SK-N-SH (cell line): ENCODE data around the gene ABCC3. TPM values are rescaled to one million over a fixed set of nuclear protein-coding genes. Genes with fewer than 3 reads are reported as not detected.

Experiments used
- CTCF ChIA-PET: fragments of 300-600, 350-600 bp; formaldehyde crosslinking; extraction: SDS; loops from one replicate; lab custom pipeline; 2021; lab: Yijun Ruan, JAX
- POLR2A ChIA-PET: fragments of 350-600 bp; sonication (Branson Sonifier 250); formaldehyde crosslinking; extraction: SDS; loops from one replicate; lab custom pipeline; 2020; ENCODE audit warnings: antibody characterized with exemption, inconsistent platforms; lab: Yijun Ruan, JAX
- DNase-seq: peaks from one replicate; pipeline ENCODE4 v3.0.0; 2012
- H2AFZ ChIP-seq: fragments of 200-600 bp; sonication (generic); 2 replicates; pipeline ENCODE4 v1.8.1; 2016; ENCODE audit warnings: antibody characterized with exemption, mild to moderate bottlenecking, low read depth
- H3F3A ChIP-seq: fragments of 200-600 bp; sonication (generic); replicated peaks from 2 replicates; pipeline ENCODE3; 2016; ENCODE audit warnings: antibody characterized with exemption, mild to moderate bottlenecking; ENCODE audit not compliant: insufficient read depth
- H3K27ac ChIP-seq, 2 experiments: fragments of 200-500 bp in 1 of 2; fragments of 200-600 bp in 1 of 2; sonication (Bioruptor generic) in 1 of 2; sonication (generic), shearing (Covaris generic) in 1 of 2; 2 replicates each; pipeline versions ENCODE4 v1.5.1 to v1.6.1; 2014 to 2016; ENCODE audit warnings: low read depth in 2 of 2, inconsistent platforms in 1 of 2, low read length in 1 of 2, mild to moderate bottlenecking in 1 of 2, mixed read lengths in 1 of 2
- H3K27me3 ChIP-seq: fragments of 200-600 bp; sonication (generic), shearing (Covaris generic); 2 replicates; pipeline ENCODE4 v1.6.1; 2016; ENCODE audit warnings: mixed run types; ENCODE audit not compliant: insufficient read depth
- H3K36me3 ChIP-seq, 2 experiments: fragments of 200-500 bp in 1 of 2; fragments of 200-600 bp in 1 of 2; sonication (Bioruptor generic) in 1 of 2; sonication (generic) in 1 of 2; replicated peaks in 1 of 2; 2 replicates each; pipeline versions ENCODE3 to v1.5.1; 2014 to 2016; ENCODE audit warnings: low read length in 1 of 2, mild to moderate bottlenecking in 1 of 2; ENCODE audit not compliant: insufficient read depth in 2 of 2, control insufficient read depth in 1 of 2
- H3K4me1 ChIP-seq, 2 experiments: fragments of 200-500 bp in 1 of 2; fragments of 200-600 bp in 1 of 2; sonication (Bioruptor generic) in 1 of 2; sonication (generic), shearing (Covaris generic) in 1 of 2; 2 replicates each; pipeline versions ENCODE4 v1.5.1 to v1.6.1; 2014 to 2016; ENCODE audit warnings: low read depth in 1 of 2, low read length in 1 of 2, mixed run types in 1 of 2; ENCODE audit not compliant: insufficient read depth in 2 of 2, control insufficient read depth in 1 of 2
- H3K4me2 ChIP-seq: fragments of 200-600 bp; sonication (generic), shearing (Covaris generic); 2 replicates; pipeline ENCODE4 v1.6.1; 2017; ENCODE audit warnings: mixed run types
- H3K4me3 ChIP-seq, 2 experiments: fragments of 200-500 bp in 1 of 2; fragments of 200-600 bp in 1 of 2; sonication (Bioruptor generic) in 1 of 2; sonication (generic), shearing (Covaris generic) in 1 of 2; 2 replicates each; pipeline versions ENCODE4 v1.5.1 to v1.8.1; 2014 to 2016; ENCODE audit warnings: low read depth in 2 of 2, inconsistent platforms in 1 of 2, low read length in 1 of 2, mild to moderate bottlenecking in 1 of 2, mixed read lengths in 1 of 2, moderate library complexity in 1 of 2
- H3K79me2 ChIP-seq: fragments of 200-600 bp; sonication (generic); 2 replicates; pipeline ENCODE4 v1.8.1; 2017; ENCODE audit warnings: mild to moderate bottlenecking; ENCODE audit not compliant: insufficient read depth
- H3K9ac ChIP-seq: fragments of 200-600 bp; sonication (generic); 2 replicates; pipeline ENCODE4 v1.6.1; 2017; ENCODE audit warnings: mixed run types
- H3K9me2 ChIP-seq: fragments of 200-600 bp; sonication (generic); 2 replicates; pipeline ENCODE4 v1.6.1; 2017; ENCODE audit warnings: mixed run types
- H3K9me3 ChIP-seq: fragments of 200-600 bp; sonication (generic); 2 replicates; pipeline ENCODE4 v1.6.1; 2017; ENCODE audit warnings: mixed run types, mild to moderate bottlenecking, moderate library complexity
- H4K20me1 ChIP-seq: fragments of 200-600 bp; sonication (generic); 2 replicates; pipeline ENCODE4 v1.6.1; 2017; ENCODE audit warnings: mild to moderate bottlenecking, mixed run types; ENCODE audit not compliant: insufficient read depth
- CHD2 ChIP-seq: fragments of 150-350 bp; IDR thresholded peaks from 2 replicates; pipeline ENCODE4 v1.6.1; 2018; ENCODE audit warnings: low read length; ENCODE audit not compliant: partially characterized antibody
- CTCF ChIP-seq: fragments of 200-600 bp; sonication (generic); IDR thresholded peaks from 2 replicates; pipeline ENCODE4 v1.6.1; 2017; ENCODE audit warnings: antibody characterized with exemption, mild to moderate bottlenecking, moderate library complexity
- EZH2phosphoT487 ChIP-seq: fragments of 200-600 bp; sonication (generic); IDR thresholded peaks from 2 replicates; pipeline ENCODE4 v1.6.1; 2017; ENCODE audit warnings: low read depth, mixed run types, mild to moderate bottlenecking, antibody characterized with exemption, moderate library complexity, borderline replicate concordance
- FOSL2 ChIP-seq: IDR thresholded peaks from 2 replicates; pipeline ENCODE4 v1.4.0; 2012; ENCODE audit warnings: low read depth, mild to moderate bottlenecking, moderate library complexity, borderline replicate concordance
- FOXJ3 ChIP-seq: sonication (generic); formaldehyde crosslinking; IDR thresholded peaks from 2 replicates; pipeline ENCODE4 v1.5.1; 2020; ENCODE audit warnings: mild to moderate bottlenecking, missing genetic modification reagents
- GABPA ChIP-seq: IDR thresholded peaks from 2 replicates; pipeline ENCODE4 v1.4.0; 2012; ENCODE audit warnings: low read depth, mild to moderate bottlenecking
- JUND ChIP-seq: IDR thresholded peaks from 2 replicates; pipeline ENCODE4 v1.4.0; 2012
- MEF2A ChIP-seq: IDR thresholded peaks from 2 replicates; pipeline ENCODE4 v1.4.0; 2012; ENCODE audit warnings: low read depth, borderline replicate concordance
- MXI1 ChIP-seq: IDR thresholded peaks from 2 replicates; pipeline ENCODE4 v1.6.1; 2012; ENCODE audit warnings: mild to moderate bottlenecking, low read depth, low read length, improper control_type of control experiment
- PBX3 ChIP-seq: IDR thresholded peaks from 2 replicates; pipeline ENCODE4; 2012
- POLR2AphosphoS5 ChIP-seq: IDR thresholded peaks from 2 replicates; pipeline ENCODE4 v1.6.1; 2012; ENCODE audit warnings: low read depth, low read length
- RCOR1 ChIP-seq: fragments of 150-350 bp; IDR thresholded peaks from 2 replicates; pipeline ENCODE4 v1.6.1; 2017; ENCODE audit warnings: antibody characterized with exemption, low read length
- RFX5 ChIP-seq: IDR thresholded peaks from 2 replicates; pipeline ENCODE4 v1.6.1; 2012; ENCODE audit warnings: mild to moderate bottlenecking, improper control_type of control experiment, low read length
- SMC3 ChIP-seq: IDR thresholded peaks from 2 replicates; pipeline ENCODE4 v1.6.1; 2012; ENCODE audit warnings: low read depth, low read length, improper control_type of control experiment
- TCF12 ChIP-seq: IDR thresholded peaks from 2 replicates; pipeline ENCODE4 v1.4.0; 2012
- TEAD4 ChIP-seq: IDR thresholded peaks from 2 replicates; pipeline ENCODE4 v1.4.0; 2012; ENCODE audit warnings: mild to moderate bottlenecking, borderline replicate concordance; ENCODE audit not compliant: insufficient read depth
- YY1 ChIP-seq: IDR thresholded peaks from 2 replicates; pipeline ENCODE4 v1.4.0; 2012; ENCODE audit warnings: low read depth, mild to moderate bottlenecking
- ZBTB33 ChIP-seq: IDR thresholded peaks from 2 replicates; pipeline ENCODE4 v1.4.0; 2012; ENCODE audit warnings: low read depth, borderline replicate concordance
- whole genome bisulfite sequencing: methylation state at CpG from one replicate; pipeline ENCODE4 v1.1.6; 2017; ENCODE audit warnings: low lambda C conversion rate; 5-methylcytosine and 5-hydroxymethylcytosine counted together
- polyA plus RNA-seq, 3 experiments: library from polyadenylated mRNA; depleted of rRNA; stranded (reverse); fragments of >200 nt; gene quantifications; 2 replicates each; pipeline ENCODE4 v1.2.3, GENCODE V29; 2012

ABCC3 gene
- polyA plus RNA-seq, 1 of the 3 experiments (the other 2 are of a cell fraction): 185 TPM

GRCh38 chr17:50632637-50633036 lies 2.0 kb upstream of the ABCC3 start:
- H4K20me1 ChIP-seq: no peaks in the 10 kb centered on the region
- H3K27ac ChIP-seq: no peak overlapping the region
- no peaks in the 10 kb centered on the region for H3K9me3 ChIP-seq
- DNase-seq: peak; percentile 11
- no peak overlapping the region for H3K9ac ChIP-seq
- H3K79me2 ChIP-seq: peaks cover 30% of the 10 kb centered on the region
- H3K9me2 ChIP-seq: no peaks in the 10 kb centered on the region
- no peak overlapping the region for H2AFZ ChIP-seq
- TF ChIP-seq TEAD4: no peak
- TF ChIP-seq FOXJ3 (CRISPR knock-in tag): no peak
- TF ChIP-seq POLR2AphosphoS5: no peak
- no peak for TF ChIP-seq MEF2A
- no peak for TF ChIP-seq PBX3
- no peak for TF ChIP-seq RFX5
- no peak for TF ChIP-seq EZH2phosphoT487
- WGBS: 100% methylated on average over 4 of the region's 5 CpGs
- H3K4me1 ChIP-seq: peaks cover 32 to 34% of the 10 kb centered on the region in 2 experiments
- H3F3A ChIP-seq: peaks cover 21% of the 10 kb centered on the region
- H3K27me3 ChIP-seq: no peaks in the 10 kb centered on the region
- no peak overlapping the region for H3K4me3 ChIP-seq
- ChIA-PET CTCF (interaction anchor here (0.7 to 21.7 kb wide), 12 partner anchors 10 to 296 kb away, joined by 3 to 1212 read pairs (median 4); partner anchors contain the start of genes CACNA1G, RSAD1 and SPATA20), POLR2A (no interaction called here)
- H3K36me3 ChIP-seq: no peaks in the 10 kb centered on the region
- H3K4me2 ChIP-seq: no peak overlapping the region

GRCh38 chr17:50633683-50634082 lies 998 bp upstream of the ABCC3 start:
- H3K27me3 ChIP-seq: no peaks in the 10 kb centered on the region
- peaks cover 31% of the 10 kb centered on the region for H3F3A ChIP-seq
- H3K36me3 ChIP-seq: no peaks in the 10 kb centered on the region
- TF ChIP-seq JUND (no peak), PBX3 (no peak), MXI1 (no peak), FOSL2 (no peak), YY1 (no peak), RCOR1 (no peak), ZBTB33 (no peak), CTCF (no peak), CHD2 (no peak), FOXJ3 (CRISPR knock-in tag) (no peak), TCF12 (no peak), SMC3 (no peak), GABPA (no peak), RFX5 (no peak)
- H4K20me1 ChIP-seq: no peaks in the 10 kb centered on the region
- CTCF ChIA-PET: interaction anchor here (1.1 to 21.7 kb wide), 6 partner anchors 12 to 87 kb away, joined by 3 to 1212 read pairs (median 204); partner anchors contain the start of gene SPATA20
- no peaks in the 10 kb centered on the region for H3K9me3 ChIP-seq
- POLR2A ChIA-PET: no interaction called here
- no peaks in the 10 kb centered on the region for H3K9me2 ChIP-seq
- H2AFZ ChIP-seq: no peak overlapping the region
- no peak overlapping the region for H3K4me3 ChIP-seq
- no peak overlapping the region for H3K27ac ChIP-seq
- H3K4me1 ChIP-seq: peaks cover 31 to 43% of the 10 kb centered on the region in 2 experiments; a peak in 3 of 4 replicates
- no peak overlapping the region for H3K9ac ChIP-seq
- no peak for DNase-seq
- peak overlapping the region; percentile 94; the same call in 1 of the 2 replicates for H3K4me2 ChIP-seq
- 95% methylated on average over 9 of the region's 9 CpGs for WGBS
- peaks cover 36% of the 10 kb centered on the region for H3K79me2 ChIP-seq
